Measurements from ENCODE around the gene SGCD. TPM values are rescaled to one million over a fixed set of nuclear protein-coding genes. Genes with fewer than 3 reads are reported as not detected.

The SGCD gene
- total RNA-seq, 4 donors from 2014 or later = 0.83 to 9.6 (median 1.9) TPM

DNA sequence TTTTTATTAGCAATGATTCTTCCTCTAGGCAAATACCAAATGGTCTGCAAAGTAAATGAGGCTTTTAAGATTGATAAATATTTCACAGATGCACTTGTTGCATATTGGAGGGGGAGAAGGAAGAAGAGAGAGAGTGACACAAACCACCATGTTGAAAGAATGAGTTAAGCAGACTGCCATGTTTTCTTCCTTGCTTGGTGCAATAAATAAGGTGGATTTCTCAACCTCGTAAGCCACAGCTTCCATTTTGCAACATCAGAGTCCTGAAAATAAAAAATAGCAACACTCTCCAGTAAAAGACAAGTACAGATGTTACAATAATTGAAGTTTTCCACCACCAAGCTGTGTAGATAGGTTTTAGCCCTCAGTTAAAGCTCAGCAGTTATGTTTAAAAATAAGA, 202.9 kb downstream of the SGCD start:
- Histone ChIP-seq H3K4me3 (no peak overlapping the region), H3K27me3 (no peaks in the 10 kb centered on the region), H3K4me1 (no peaks in the 10 kb centered on the region), H3K27ac (no peak overlapping the region), H3K36me3 (no peaks in the 10 kb centered on the region), H3K9me3 (no peaks in the 10 kb centered on the region)
- TF ChIP-seq POLR2A (IDR thresholded peaks at IDR 0.05) = no peak
- TF ChIP-seq, protein P1, sequence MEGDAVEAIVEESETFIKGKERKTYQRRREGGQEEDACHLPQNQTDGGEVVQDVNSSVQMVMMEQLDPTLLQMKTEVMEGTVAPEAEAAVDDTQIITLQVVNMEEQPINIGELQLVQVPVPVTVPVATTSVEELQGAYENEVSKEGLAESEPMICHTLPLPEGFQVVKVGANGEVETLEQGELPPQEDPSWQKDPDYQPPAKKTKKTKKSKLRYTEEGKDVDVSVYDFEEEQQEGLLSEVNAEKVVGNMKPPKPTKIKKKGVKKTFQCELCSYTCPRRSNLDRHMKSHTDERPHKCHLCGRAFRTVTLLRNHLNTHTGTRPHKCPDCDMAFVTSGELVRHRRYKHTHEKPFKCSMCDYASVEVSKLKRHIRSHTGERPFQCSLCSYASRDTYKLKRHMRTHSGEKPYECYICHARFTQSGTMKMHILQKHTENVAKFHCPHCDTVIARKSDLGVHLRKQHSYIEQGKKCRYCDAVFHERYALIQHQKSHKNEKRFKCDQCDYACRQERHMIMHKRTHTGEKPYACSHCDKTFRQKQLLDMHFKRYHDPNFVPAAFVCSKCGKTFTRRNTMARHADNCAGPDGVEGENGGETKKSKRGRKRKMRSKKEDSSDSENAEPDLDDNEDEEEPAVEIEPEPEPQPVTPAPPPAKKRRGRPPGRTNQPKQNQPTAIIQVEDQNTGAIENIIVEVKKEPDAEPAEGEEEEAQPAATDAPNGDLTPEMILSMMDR (IDR thresholded peaks at IDR 0.05) = no peak
- DNase-seq = no peak

DNA sequence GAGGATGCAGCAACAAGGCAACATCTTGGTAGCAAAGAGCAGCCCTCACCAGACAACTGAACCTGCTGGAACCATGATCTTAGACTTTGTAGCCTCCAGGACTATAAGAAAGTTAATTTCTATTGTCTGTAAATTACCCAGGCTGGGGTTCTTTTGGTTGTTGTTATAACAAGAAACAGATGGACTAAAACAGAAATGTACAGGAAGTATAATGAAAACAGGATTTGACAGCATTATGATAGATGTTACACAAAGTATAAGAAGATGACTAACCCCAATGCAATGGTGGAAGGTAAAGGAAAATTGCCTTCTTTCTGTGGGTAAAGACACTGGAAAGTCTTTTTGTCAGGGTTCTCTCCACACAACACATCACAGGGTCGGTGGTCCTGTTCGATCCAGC, 204.2 kb downstream of the SGCD start:
- H3K9me3 ChIP-seq = no peaks in the 10 kb centered on the region
- no peaks in the 10 kb centered on the region for H3K4me1 ChIP-seq
- TF ChIP-seq POLR2A (IDR thresholded peaks at IDR 0.05) = no peak
- TF ChIP-seq, protein P1 (IDR thresholded peaks at IDR 0.05) = no peak
- no peak overlapping the region for H3K27ac ChIP-seq
- H3K36me3 ChIP-seq = no peaks in the 10 kb centered on the region
- H3K4me3 ChIP-seq = no peak overlapping the region
- DNase-seq = no peak
- H3K27me3 ChIP-seq = no peaks in the 10 kb centered on the region

DNA sequence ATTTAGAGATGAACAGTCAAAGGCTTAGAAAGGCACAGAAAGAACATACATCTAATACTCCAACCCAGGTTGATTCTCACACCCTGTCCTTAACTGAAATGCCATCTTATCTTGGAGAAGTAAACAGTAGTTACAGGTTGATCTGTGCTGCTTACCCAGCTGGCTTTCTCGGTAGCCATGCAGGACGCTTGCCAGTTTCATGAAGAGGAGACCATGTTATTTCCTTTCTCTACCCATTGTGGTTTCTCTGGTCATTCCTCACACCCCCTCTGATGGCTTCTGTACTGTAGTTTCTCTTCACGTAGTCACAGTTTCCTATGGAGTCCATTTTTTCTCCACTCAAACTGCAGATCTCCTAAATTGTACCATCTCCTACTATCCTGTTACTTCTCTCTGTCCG, 206.0 kb downstream of the SGCD start:
- H3K4me3 ChIP-seq = no peak overlapping the region
- TF ChIP-seq, protein P1 (IDR thresholded peaks at IDR 0.05) = no peak
- TF ChIP-seq POLR2A (IDR thresholded peaks at IDR 0.05) = no peak
- DNase-seq = no peak
- H3K4me1 ChIP-seq = no peaks in the 10 kb centered on the region
- H3K9me3 ChIP-seq = no peaks in the 10 kb centered on the region
- no peaks in the 10 kb centered on the region for H3K27me3 ChIP-seq
- H3K36me3 ChIP-seq = no peaks in the 10 kb centered on the region
- no peak overlapping the region for H3K27ac ChIP-seq

DNA sequence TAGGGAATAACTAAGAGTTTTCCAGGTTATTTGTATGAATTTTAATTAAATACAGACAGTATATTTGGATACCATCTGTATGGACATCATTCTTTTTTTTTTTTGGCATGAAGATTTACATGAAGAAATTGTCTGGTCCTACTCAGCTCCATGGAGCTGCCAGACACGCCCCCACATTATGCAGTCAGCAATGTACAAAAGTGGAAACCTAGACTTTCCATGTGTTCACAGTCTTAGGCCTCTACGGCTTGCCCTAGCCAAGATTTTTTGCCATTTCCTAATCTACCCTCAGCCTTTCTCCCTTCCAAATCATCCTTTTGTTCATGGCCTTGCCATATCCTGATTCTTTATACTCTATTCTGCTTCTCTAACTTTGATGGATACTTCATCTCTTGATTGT, 207.1 kb downstream of the SGCD start:
- Histone ChIP-seq H3K4me1 (no peaks in the 10 kb centered on the region), H3K4me3 (no peak overlapping the region), H3K36me3 (no peaks in the 10 kb centered on the region), H3K27ac (no peak overlapping the region), H3K27me3 (no peaks in the 10 kb centered on the region), H3K9me3 (no peaks in the 10 kb centered on the region)
- DNase-seq = no peak
- TF ChIP-seq, protein P1 (IDR thresholded peaks at IDR 0.05) = no peak
- no peak for TF ChIP-seq POLR2A (IDR thresholded peaks at IDR 0.05)

DNA sequence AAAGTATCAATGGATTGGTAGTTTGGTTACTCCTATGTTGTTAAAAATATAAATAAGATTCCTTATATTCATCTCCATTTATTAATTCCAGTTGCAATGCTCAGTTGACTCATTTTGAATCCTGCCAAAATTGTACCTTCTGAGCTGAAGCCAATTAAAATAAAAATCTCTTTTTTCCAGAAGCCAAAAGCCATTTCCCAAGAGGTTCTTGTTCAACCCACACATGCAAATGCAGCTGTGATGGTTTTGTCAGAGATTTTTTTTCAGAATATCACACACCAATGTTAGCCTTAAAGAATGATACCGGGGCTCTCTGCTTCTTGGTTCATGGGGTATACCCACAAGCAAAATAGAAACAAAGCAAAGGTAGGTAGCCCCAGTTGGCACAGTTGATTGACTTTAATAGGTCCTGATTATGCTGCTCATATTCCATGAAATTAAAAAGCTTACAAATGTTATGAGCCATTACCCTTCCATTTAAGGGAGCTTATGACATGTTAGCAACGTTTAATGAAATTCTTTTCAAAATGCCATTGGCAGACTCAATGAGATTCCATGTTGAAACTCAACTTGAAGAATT, 208.0 kb downstream of the SGCD start:
- Histone ChIP-seq H3K27me3 (no peaks in the 10 kb centered on the region), H3K27ac (no peak overlapping the region), H3K4me1 (no peaks in the 10 kb centered on the region), H3K9me3 (no peaks in the 10 kb centered on the region), H3K4me3 (no peak overlapping the region), H3K36me3 (no peaks in the 10 kb centered on the region)
- DNase-seq = no peak
- TF ChIP-seq POLR2A (IDR thresholded peaks at IDR 0.05) = no peak
- TF ChIP-seq, protein P1 (IDR thresholded peaks at IDR 0.05) = no peak

DNA sequence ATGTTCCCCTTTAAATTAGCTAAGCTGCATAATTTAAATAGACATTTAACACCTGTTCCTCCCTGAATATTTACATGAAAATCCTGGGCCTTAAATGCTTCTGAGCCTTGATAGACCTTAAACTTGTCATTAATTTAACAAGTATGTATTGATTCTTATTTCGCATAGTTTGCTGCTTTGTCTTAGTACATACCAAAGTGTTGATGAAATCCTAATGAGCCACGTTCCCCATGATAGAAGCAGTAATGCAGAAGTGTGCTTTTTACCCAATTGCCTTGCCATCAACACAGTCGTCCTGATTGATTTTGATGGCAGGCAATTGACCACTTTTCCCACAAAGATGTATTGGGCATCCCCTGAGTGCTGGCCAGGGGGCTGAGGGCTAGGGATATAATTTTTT, 213.5 kb downstream of the SGCD start:
- H3K27ac ChIP-seq = no peak overlapping the region
- H3K9me3 ChIP-seq = no peaks in the 10 kb centered on the region
- H3K27me3 ChIP-seq = no peaks in the 10 kb centered on the region
- no peaks in the 10 kb centered on the region for H3K36me3 ChIP-seq
- no peak for DNase-seq
- H3K4me3 ChIP-seq = no peak overlapping the region
- no peak for TF ChIP-seq POLR2A (IDR thresholded peaks at IDR 0.05)
- TF ChIP-seq, protein P1 (IDR thresholded peaks at IDR 0.05) = no peak
- H3K4me1 ChIP-seq = no peaks in the 10 kb centered on the region
